ENCODE data around the gene ESRRA. TPM values are rescaled to one million over a fixed set of nuclear protein-coding genes. Genes with fewer than 3 reads are reported as not detected.

The ESRRA gene
- total RNA-seq, 4 donors from 2014 or later, result 49.2 to 108 (median 79.3) TPM

- no peak overlapping the region for H3K4me3 ChIP-seq (ENCODE audit: low read depth, poor library complexity, severe bottlenecking)
- 86 to 89% methylated on average over 15 to 17 of the region's 21 CpGs for WGBS, 2 donors
- intact Hi-C loops (cut with DNase I; ENCODE audit: low total_unique reads), result no loop called here
- DNase-seq (ENCODE audit: low spot score in 2 of 2), result no peak
- TF ChIP-seq, protein P1, sequence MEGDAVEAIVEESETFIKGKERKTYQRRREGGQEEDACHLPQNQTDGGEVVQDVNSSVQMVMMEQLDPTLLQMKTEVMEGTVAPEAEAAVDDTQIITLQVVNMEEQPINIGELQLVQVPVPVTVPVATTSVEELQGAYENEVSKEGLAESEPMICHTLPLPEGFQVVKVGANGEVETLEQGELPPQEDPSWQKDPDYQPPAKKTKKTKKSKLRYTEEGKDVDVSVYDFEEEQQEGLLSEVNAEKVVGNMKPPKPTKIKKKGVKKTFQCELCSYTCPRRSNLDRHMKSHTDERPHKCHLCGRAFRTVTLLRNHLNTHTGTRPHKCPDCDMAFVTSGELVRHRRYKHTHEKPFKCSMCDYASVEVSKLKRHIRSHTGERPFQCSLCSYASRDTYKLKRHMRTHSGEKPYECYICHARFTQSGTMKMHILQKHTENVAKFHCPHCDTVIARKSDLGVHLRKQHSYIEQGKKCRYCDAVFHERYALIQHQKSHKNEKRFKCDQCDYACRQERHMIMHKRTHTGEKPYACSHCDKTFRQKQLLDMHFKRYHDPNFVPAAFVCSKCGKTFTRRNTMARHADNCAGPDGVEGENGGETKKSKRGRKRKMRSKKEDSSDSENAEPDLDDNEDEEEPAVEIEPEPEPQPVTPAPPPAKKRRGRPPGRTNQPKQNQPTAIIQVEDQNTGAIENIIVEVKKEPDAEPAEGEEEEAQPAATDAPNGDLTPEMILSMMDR (IDR thresholded peaks at IDR 0.05), result no peak
- TF ChIP-seq POLR2A (IDR thresholded peaks at IDR 0.05), result no peak
These were observed 36.1 kb downstream of the ESRRA start for GRCh38 chr11:64341429-64341828.

GRCh38 chr11:64341851-64342791 lies 36.8 kb downstream of the ESRRA start:
- no peak overlapping the region for H3K4me3 ChIP-seq (ENCODE audit: low read depth, poor library complexity, severe bottlenecking)
- TF ChIP-seq, protein P1 (IDR thresholded peaks at IDR 0.05), result no peak
- TF ChIP-seq POLR2A (IDR thresholded peaks at IDR 0.05), result no peak
- WGBS, 2 donors, result 20 to 25% methylated on average over 46 to 48 of the region's 55 CpGs
- DNase-seq (ENCODE audit: low spot score in 2 of 2), result peak; percentile 84 to 97
- intact Hi-C loops (cut with DNase I; ENCODE audit: low total_unique reads), result no loop called here

DNA sequence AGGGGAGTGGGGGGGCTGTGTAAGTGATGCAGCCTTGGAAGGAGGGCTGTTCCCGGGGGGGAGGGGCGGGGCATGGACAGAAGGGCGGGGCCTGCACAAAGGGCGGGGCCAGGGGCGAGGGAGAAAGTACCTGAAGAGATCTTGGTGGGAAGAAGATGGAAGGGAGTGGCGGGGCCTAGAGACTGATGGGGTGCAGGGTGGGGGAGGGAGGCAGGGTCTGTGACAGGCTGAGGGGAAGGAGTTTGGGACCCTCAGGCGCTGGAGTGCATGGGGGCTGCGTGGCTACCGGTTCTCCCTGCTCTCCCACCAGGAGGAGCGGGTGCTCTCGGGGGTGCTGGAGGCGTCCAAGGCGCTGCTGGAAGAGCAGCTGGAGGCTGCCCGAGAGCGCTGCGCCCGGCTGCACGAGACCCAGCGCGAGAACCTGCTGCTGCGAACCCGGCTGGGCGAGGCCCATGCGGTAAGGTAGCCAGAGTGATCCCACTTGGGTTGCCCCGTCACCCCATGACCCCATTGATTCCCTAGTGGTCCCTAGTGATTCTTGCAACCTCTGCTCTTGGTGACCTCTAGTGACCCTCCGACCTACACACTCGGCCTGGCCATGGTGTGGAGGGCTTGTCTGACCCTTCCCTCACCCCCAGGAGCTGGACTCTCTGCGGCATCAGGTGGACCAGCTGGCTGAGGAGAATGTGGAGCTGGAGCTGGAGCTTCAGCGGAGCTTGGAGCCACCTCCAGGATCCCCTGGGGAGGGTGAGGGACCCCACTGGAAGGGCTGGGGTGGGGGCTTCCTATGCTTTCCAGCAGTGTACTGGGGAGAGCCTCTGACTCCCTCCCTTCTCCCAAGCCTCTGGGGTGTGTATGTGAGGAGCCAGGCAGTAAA lies 37.8 kb downstream of the ESRRA start:
- intact Hi-C loops (cut with DNase I; ENCODE audit: low total_unique reads), result no loop called here
- TF ChIP-seq POLR2A (IDR thresholded peaks at IDR 0.05), result no peak
- H3K4me3 ChIP-seq (ENCODE audit: low read depth, poor library complexity, severe bottlenecking), result no peak overlapping the region
- WGBS, 2 donors, result 53 to 61% methylated on average over 28 to 29 of the region's 29 CpGs
- DNase-seq (ENCODE audit: low spot score in 2 of 2), result no peak

GRCh38 chr11:64343767-64344559 lies 38.6 kb downstream of the ESRRA start:
- 90% methylated on average over 18 of the region's 18 CpGs for whole genome bisulfite sequencing, 2 donors
- DNase-seq (ENCODE audit: low spot score in 2 of 2), result no peak

GRCh38 chr11:64344787-64345186 lies 39.5 kb downstream of the ESRRA start:
- 93 to 98% methylated on average over 20 to 28 of the region's 28 CpGs for WGBS, 2 donors

More at GRCh38 chr11:64343767-64344559, 38.6 kb downstream of the ESRRA start:
- no peak for TF ChIP-seq POLR2A (IDR thresholded peaks at IDR 0.05)
- TF ChIP-seq, protein P1 (IDR thresholded peaks at IDR 0.05), result no peak
- no peak overlapping the region for H3K4me3 ChIP-seq (ENCODE audit: low read depth, poor library complexity, severe bottlenecking)
- intact Hi-C loops (cut with DNase I; ENCODE audit: low total_unique reads), result no loop called here

More at GRCh38 chr11:64344787-64345186, 39.5 kb downstream of the ESRRA start:
- DNase-seq (ENCODE audit: low spot score in 2 of 2), result no peak
- no peak overlapping the region for H3K4me3 ChIP-seq (ENCODE audit: low read depth, poor library complexity, severe bottlenecking)
- intact Hi-C loops (cut with DNase I; ENCODE audit: low total_unique reads), result no loop called here
- TF ChIP-seq POLR2A (IDR thresholded peaks at IDR 0.05), result no peak
- TF ChIP-seq, protein P1 (IDR thresholded peaks at IDR 0.05), result no peak
